BJ (cell line): ENCODE data around the gene AKAP4. TPM values are rescaled to one million over a fixed set of nuclear protein-coding genes. Genes with fewer than 3 reads are reported as not detected.

Experiments
- CTCF ChIA-PET: fragments of 350-600 bp; formaldehyde crosslinking; extraction: SDS; loops from one replicate; lab custom pipeline; 2021; ENCODE audit warnings: antibody characterized with exemption, inconsistent platforms; lab: Yijun Ruan, JAX
- POLR2A ChIA-PET: fragments of 300-600 bp; sonication (Branson Sonifier 250); formaldehyde crosslinking; extraction: SDS; loops from one replicate; lab custom pipeline; 2021; ENCODE audit warnings: antibody characterized with exemption; lab: Charles Lee
- DNase-seq: peaks from one replicate; pipeline ENCODE4 v3.0.0-alpha.2; 2011; ENCODE audit warnings: low read depth
- H3K27me3 ChIP-seq: 2 replicates; pipeline ENCODE4 v1.6.0; 2011; ENCODE audit warnings: low read length; ENCODE audit not compliant: control insufficient read depth, insufficient read depth
- H3K36me3 ChIP-seq: 2 replicates; pipeline ENCODE4 v1.5.1; 2011; ENCODE audit warnings: low read length; ENCODE audit not compliant: control insufficient read depth, insufficient read depth
- H3K4me3 ChIP-seq: 2 replicates; pipeline ENCODE4 v1.5.1; 2011; ENCODE audit warnings: low read depth, mild to moderate bottlenecking, control low read depth, low read length
- CTCF ChIP-seq: IDR thresholded peaks from 2 replicates; pipeline ENCODE4 v1.5.1; 2011; ENCODE audit warnings: low read depth, mild to moderate bottlenecking, control low read depth, inconsistent platforms, low read length, moderate library complexity; ENCODE audit not compliant: insufficient read depth
- polyA plus RNA-seq: library from polyadenylated mRNA; depleted of rRNA; stranded (reverse); fragments of >200 nt; gene quantifications from 2 replicates; pipeline ENCODE4 v1.2.3, GENCODE V29; 2011

Gene AKAP4
- polyA plus RNA-seq, 1 experiment, result not detected

GRCh38 chrX:50202539-50202938 lies 1.7 kb upstream of the AKAP4 start:
- no peak overlapping the region for H3K4me3 ChIP-seq
- TF ChIP-seq CTCF, result no peak
- CTCF ChIA-PET, result no interaction called here
- no peaks in the 10 kb centered on the region for H3K36me3 ChIP-seq
- POLR2A ChIA-PET, result no interaction called here
- H3K27me3 ChIP-seq, result no peaks in the 10 kb centered on the region
- no peak for DNase-seq

GRCh38 chrX:50198348-50198747 lies 2.5 kb downstream of the AKAP4 start:
- Histone ChIP-seq H3K4me3 (no peak overlapping the region), H3K36me3 (no peaks in the 10 kb centered on the region), H3K27me3 (no peaks in the 10 kb centered on the region)
- ChIA-PET POLR2A (no interaction called here), CTCF (no interaction called here)
- no peak for TF ChIP-seq CTCF
- DNase-seq, result no peak

GRCh38 chrX:50188859-50189600 lies 11.8 kb downstream of the AKAP4 start:
- no peaks in the 10 kb centered on the region for H3K27me3 ChIP-seq
- ChIA-PET CTCF (no interaction called here), POLR2A (no interaction called here)
- H3K4me3 ChIP-seq, result no peak overlapping the region
- TF ChIP-seq CTCF, result no peak
- H3K36me3 ChIP-seq, result no peaks in the 10 kb centered on the region
- DNase-seq, result no peak

GRCh38 chrX:50183891-50184290 lies 16.9 kb downstream of the AKAP4 start:
- DNase-seq, result no peak
- Histone ChIP-seq H3K4me3 (no peak overlapping the region), H3K36me3 (no peaks in the 10 kb centered on the region), H3K27me3 (no peaks in the 10 kb centered on the region)
- ChIA-PET CTCF (no interaction called here), POLR2A (no interaction called here)
- TF ChIP-seq CTCF, result no peak

GRCh38 chrX:50180073-50180940 lies 20.5 kb downstream of the AKAP4 start:
- TF ChIP-seq CTCF, result no peak
- POLR2A ChIA-PET, result no interaction called here
- no peaks in the 10 kb centered on the region for H3K27me3 ChIP-seq
- H3K36me3 ChIP-seq, result no peaks in the 10 kb centered on the region
- H3K4me3 ChIP-seq, result no peak overlapping the region
- no peak for DNase-seq
- CTCF ChIA-PET, result no interaction called here
